HepG2 (cell line): ENCODE data around the gene NRDE2. TPM values are rescaled to one million over a fixed set of nuclear protein-coding genes. Genes with fewer than 3 reads are reported as not detected.

Source experiments
- AHDC1 ChIP-seq: sonication (generic); formaldehyde crosslinking; IDR thresholded peaks from 2 replicates; pipeline ENCODE4 v1.5.1; 2020; ENCODE audit warnings: mild to moderate bottlenecking, missing genetic modification reagents, borderline replicate concordance
- KLF11 ChIP-seq: IDR thresholded peaks from 2 replicates; pipeline ENCODE4 v1.6.1; 2016; ENCODE audit warnings: missing compliant biosample characterization
- MZF1 ChIP-seq: sonication (generic); formaldehyde crosslinking; IDR thresholded peaks from 2 replicates; pipeline ENCODE4 v1.8.1; 2023; ENCODE audit warnings: mild to moderate bottlenecking, missing genetic modification reagents, borderline replicate concordance
- RFXANK ChIP-seq: IDR thresholded peaks from 2 replicates; pipeline ENCODE4 v1.6.1; 2016
- STAT5B ChIP-seq: sonication (generic); formaldehyde crosslinking; IDR thresholded peaks from 2 replicates; pipeline ENCODE4 v1.4.0; 2020; ENCODE audit warnings: missing genetic modification reagents
- THAP11 ChIP-seq: IDR thresholded peaks from 2 replicates; pipeline ENCODE4 v1.6.1; 2016; ENCODE audit warnings: missing biosample characterization, missing genetic modification reagents
- TOE1 ChIP-seq: sonication (generic); formaldehyde crosslinking; IDR thresholded peaks from 2 replicates; pipeline ENCODE4 v1.4.0; 2020; ENCODE audit warnings: mild to moderate bottlenecking, missing genetic modification reagents
- TP53 ChIP-seq: sonication (generic); formaldehyde crosslinking; conservative IDR thresholded peaks from 2 replicates; pipeline ENCODE4 v1.4.0; 2020; ENCODE audit warnings: missing genetic modification reagents
- XRCC5 ChIP-seq: fragments of 200-400 bp; formaldehyde crosslinking; optimal IDR thresholded peaks from 2 replicates; pipeline ENCODE3; 2017; ENCODE audit warnings: mild to moderate bottlenecking, low read length
- ZBTB2 ChIP-seq: sonication (generic); formaldehyde crosslinking; IDR thresholded peaks from 2 replicates; pipeline ENCODE4 v1.8.0; 2022; ENCODE audit warnings: low read depth, missing genetic modification reagents
- ZBTB37 ChIP-seq: sonication (generic); formaldehyde crosslinking; IDR thresholded peaks from 2 replicates; pipeline ENCODE4 v1.4.0; 2020; ENCODE audit warnings: mild to moderate bottlenecking, missing genetic modification reagents
- ZFP82 ChIP-seq: sonication (generic); formaldehyde crosslinking; IDR thresholded peaks from 2 replicates; pipeline ENCODE4 v1.5.1; 2020; ENCODE audit warnings: mild to moderate bottlenecking, missing genetic modification reagents, borderline replicate concordance
- ZMAT3 ChIP-seq: sonication (generic); formaldehyde crosslinking; conservative IDR thresholded peaks from 2 replicates; pipeline ENCODE4 v1.7.0; 2021; ENCODE audit warnings: missing genetic modification reagents
- ZNF234 ChIP-seq: sonication (generic); formaldehyde crosslinking; conservative IDR thresholded peaks from 2 replicates; pipeline ENCODE4 v1.5.1; 2020; ENCODE audit warnings: mild to moderate bottlenecking, missing genetic modification reagents
- ZNF878 ChIP-seq: sonication (generic); formaldehyde crosslinking; IDR thresholded peaks from 2 replicates; pipeline ENCODE4 v1.8.1; 2023; ENCODE audit warnings: mild to moderate bottlenecking, missing genetic modification reagents, moderate library complexity
- polyA plus RNA-seq, 8 experiments: library from polyadenylated mRNA; depleted of rRNA in 3 of 8; stranded (reverse) in 7 of 8; unstranded in 1 of 8; fragments of >200 nt; fragmentation: Illumina TruSeq in 4 of 8; extraction: Trizol in 4 of 8; gene quantifications; 2 replicates each; pipeline versions ENCODE4 v1.2.1 to v1.2.3, GENCODE V29; 2011 to 2016; ENCODE audit warnings: low read depth in 4 of 8, missing spikeins in 1 of 8, mixed read lengths in 1 of 8; ENCODE audit not compliant: insufficient read depth in 1 of 8
- total RNA-seq, 5 experiments: library from RNA; depleted of rRNA; stranded (reverse); fragments of >200 nt; fragmentation: Illumina TruSeq; extraction: Trizol; gene quantifications; 2 replicates each; pipeline ENCODE4 v1.2.3, GENCODE V29; 2016; ENCODE audit warnings: low read depth in 1 of 5
- TF ChIP-seq, protein P1 (sequence below): sonication (generic); formaldehyde crosslinking; IDR thresholded peaks from 2 replicates; pipeline ENCODE4 v1.5.0; 2020; ENCODE audit warnings: missing genetic modification reagents
- TF ChIP-seq, protein P2 (sequence below): sonication (generic); formaldehyde crosslinking; IDR thresholded peaks from 2 replicates; pipeline ENCODE4 v1.4.0; 2020; ENCODE audit warnings: missing genetic modification reagents

Gene NRDE2
- total and polyA plus RNA-seq, 2 of the 13 experiments (the other 11 are each of a cell fraction or from before 2014, with no cell fraction given), result 5.6 to 12.5 TPM

- no peak for TF ChIP-seq ZFP82 (CRISPR knock-in tag)
- 0 out of 2 replicates have a peak, but pooled peaks have one; percentile 11 for TF ChIP-seq THAP11
- TF ChIP-seq RFXANK (CRISPR knock-in tag), result no peak
- no peak for TF ChIP-seq ZBTB2
- no peak for TF ChIP-seq ZNF878
- TF ChIP-seq TOE1 (CRISPR knock-in tag), result no peak
- TF ChIP-seq TP53 (CRISPR knock-in tag), result no peak
- TF ChIP-seq ZBTB37 (CRISPR knock-in tag), result no peak
- no peak for TF ChIP-seq AHDC1
- no peak for TF ChIP-seq XRCC5
- TF ChIP-seq, protein P1, sequence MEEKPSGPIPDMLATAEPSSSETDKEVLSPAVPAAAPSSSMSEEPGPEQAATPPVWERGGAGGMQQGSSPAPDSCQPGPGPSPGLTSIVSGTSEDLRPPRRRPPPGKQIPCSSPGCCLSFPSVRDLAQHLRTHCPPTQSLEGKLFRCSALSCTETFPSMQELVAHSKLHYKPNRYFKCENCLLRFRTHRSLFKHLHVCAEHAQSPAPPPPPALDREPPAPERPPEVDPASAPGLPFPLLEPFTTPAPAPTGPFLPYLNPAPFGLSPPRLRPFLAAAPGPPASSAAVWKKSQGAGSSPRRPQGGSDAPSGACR (CRISPR knock-in tag), result no peak
- no peak for TF ChIP-seq STAT5B (CRISPR knock-in tag)
- no peak for TF ChIP-seq KLF11
- no peak for TF ChIP-seq MZF1
- TF ChIP-seq ZNF234 (CRISPR knock-in tag), result no peak
- TF ChIP-seq, protein P2, sequence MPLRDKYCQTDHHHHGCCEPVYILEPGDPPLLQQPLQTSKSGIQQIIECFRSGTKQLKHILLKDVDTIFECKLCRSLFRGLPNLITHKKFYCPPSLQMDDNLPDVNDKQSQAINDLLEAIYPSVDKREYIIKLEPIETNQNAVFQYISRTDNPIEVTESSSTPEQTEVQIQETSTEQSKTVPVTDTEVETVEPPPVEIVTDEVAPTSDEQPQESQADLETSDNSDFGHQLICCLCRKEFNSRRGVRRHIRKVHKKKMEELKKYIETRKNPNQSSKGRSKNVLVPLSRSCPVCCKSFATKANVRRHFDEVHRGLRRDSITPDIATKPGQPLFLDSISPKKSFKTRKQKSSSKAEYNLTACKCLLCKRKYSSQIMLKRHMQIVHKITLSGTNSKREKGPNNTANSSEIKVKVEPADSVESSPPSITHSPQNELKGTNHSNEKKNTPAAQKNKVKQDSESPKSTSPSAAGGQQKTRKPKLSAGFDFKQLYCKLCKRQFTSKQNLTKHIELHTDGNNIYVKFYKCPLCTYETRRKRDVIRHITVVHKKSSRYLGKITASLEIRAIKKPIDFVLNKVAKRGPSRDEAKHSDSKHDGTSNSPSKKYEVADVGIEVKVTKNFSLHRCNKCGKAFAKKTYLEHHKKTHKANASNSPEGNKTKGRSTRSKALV (CRISPR knock-in tag), result peak; percentile 63
- TF ChIP-seq ZMAT3 (CRISPR knock-in tag), result no peak
Measured at GRCh38 chr14:90235179-90235976, 96.4 kb downstream of the NRDE2 start (continued).
